HepG2 (cell line): Measurements from ENCODE around the gene PRSS1. TPM values are rescaled to one million over a fixed set of nuclear protein-coding genes. Genes with fewer than 3 reads are reported as not detected.

Experiments
- ATAC-seq: fragments of 200-7000 bp; cut with Tn5 transposase; 3 replicates; pipeline ENCODE4 v1.9.1; 2020; ENCODE audit warnings: mild to moderate bottlenecking, moderate library complexity
- BruUV-seq: library from RNA; stranded (reverse); fragments of 400-500 nt; replicated peaks from 2 replicates; lab custom pipeline; 2021; lab: Mats Ljungman, UMichigan
- CTCF ChIA-PET: fragments of 300-600 bp; formaldehyde crosslinking; extraction: SDS; loops from one replicate; lab custom pipeline; 2021; ENCODE audit warnings: low total read pairs, inconsistent platforms, low intra/inter-chr PET ratio; lab: Yijun Ruan, JAX
- POLR2A ChIA-PET: fragments of 350-600 bp; sonication (Branson Sonifier 250); formaldehyde crosslinking; loops from one replicate; lab custom pipeline; 2020; ENCODE audit warnings: antibody characterized with exemption, inconsistent platforms; lab: Yijun Ruan, JAX
- DNase-seq: peaks from one replicate; pipeline ENCODE4 v3.0.0-alpha.2; 2015; ENCODE audit warnings: low spot score
- FAIRE-seq: peaks from 3 replicates; lab custom pipeline; 2011; peaks lifted over from hg19 to GRCh38; lab: Jason Lieb, UNC
- H2AFZ ChIP-seq: one replicate; pipeline ENCODE4 v1.6.1; 2011; ENCODE audit warnings: low read length, inconsistent platforms
- H3K27ac ChIP-seq: fragments of 300-600 bp; 3 replicates; pipeline ENCODE4 v1.8.0; 2011; ENCODE audit warnings: mixed run types, mild to moderate bottlenecking, mixed read lengths, low read length, inconsistent platforms; ENCODE audit not compliant: insufficient read depth; ENCODE audit errors: extremely low read length
- H3K27me3 ChIP-seq, 2 experiments: fragments of 200-600 bp in 1 of 2; 2 replicates in 1 of 2; 3 replicates in 1 of 2; pipeline versions ENCODE4 v1.6.0 to v1.8.0; 2011; ENCODE audit warnings: low read length in 2 of 2, mild to moderate bottlenecking in 2 of 2, moderate library complexity in 2 of 2, inconsistent platforms in 1 of 2; ENCODE audit not compliant: insufficient read depth in 2 of 2, control insufficient read depth in 1 of 2
- H3K36me3 ChIP-seq, 2 experiments: fragments of 200-600 bp in 1 of 2; replicated peaks in 1 of 2; 2 replicates in 1 of 2; 3 replicates in 1 of 2; pipeline versions ENCODE4 v1.5.1 to v1.8.0; 2011; ENCODE audit warnings: low read length in 2 of 2, inconsistent platforms in 1 of 2; ENCODE audit not compliant: insufficient read depth in 2 of 2, control insufficient read depth in 1 of 2
- H3K4me1 ChIP-seq: 2 replicates; pipeline ENCODE4 v1.5.1; 2012; ENCODE audit warnings: low read length, inconsistent platforms; ENCODE audit not compliant: insufficient read depth
- H3K4me2 ChIP-seq: 2 replicates; pipeline ENCODE4 v1.6.0; 2011; ENCODE audit warnings: low read depth, low read length, inconsistent platforms
- H3K4me3 ChIP-seq, 3 experiments: fragments of 200-600 bp in 1 of 3; sonication (generic), shearing (Covaris generic) in 1 of 3; replicated peaks in 1 of 3; 2 replicates each; pipeline ENCODE4 v1.5.1; 2011 to 2016; ENCODE audit warnings: low read length in 3 of 3, inconsistent platforms in 2 of 3, low read depth in 2 of 3, mild to moderate bottlenecking in 2 of 3, control low read depth in 1 of 3, mixed read lengths in 1 of 3; ENCODE audit not compliant: insufficient read depth in 1 of 3
- H3K79me2 ChIP-seq: one replicate; pipeline ENCODE4 v1.6.1; 2011; ENCODE audit warnings: low read length, inconsistent platforms; ENCODE audit not compliant: insufficient read depth
- H3K9ac ChIP-seq: 2 replicates; pipeline ENCODE4 v1.6.0; 2011; ENCODE audit warnings: mild to moderate bottlenecking, low read depth, low read length, inconsistent platforms; ENCODE audit not compliant: insufficient read depth
- H3K9me3 ChIP-seq: 2 replicates; pipeline ENCODE4 v1.5.1; 2012; ENCODE audit warnings: mild to moderate bottlenecking, low read length
- H4K20me1 ChIP-seq: 2 replicates; pipeline ENCODE4 v1.6.0; 2011; ENCODE audit warnings: inconsistent platforms, mild to moderate bottlenecking, low read length, moderate library complexity; ENCODE audit not compliant: insufficient read depth
- CREBL2 ChIP-seq: sonication (generic); formaldehyde crosslinking; IDR thresholded peaks from 2 replicates; pipeline ENCODE4 v1.8.1; 2023; ENCODE audit warnings: missing genetic modification reagents, mild to moderate bottlenecking, borderline replicate concordance
- ESRRA ChIP-seq: sonication (generic); formaldehyde crosslinking; IDR thresholded peaks from 2 replicates; pipeline ENCODE4 v1.5.1; 2020; ENCODE audit warnings: mild to moderate bottlenecking, low read depth, missing genetic modification reagents
- GABPB1 ChIP-seq: IDR thresholded peaks from 2 replicates; pipeline ENCODE4 v1.6.1; 2016; ENCODE audit warnings: mild to moderate bottlenecking, missing genetic modification reagents, moderate library complexity, missing compliant biosample characterization
- ZBTB46 ChIP-seq: sonication (generic); formaldehyde crosslinking; IDR thresholded peaks from 2 replicates; pipeline ENCODE4 v1.4.0; 2020; ENCODE audit warnings: mild to moderate bottlenecking, missing genetic modification reagents, borderline replicate concordance
- ZC3H13 ChIP-seq: sonication (generic); formaldehyde crosslinking; IDR thresholded peaks from 2 replicates; pipeline ENCODE4 v1.8.1; 2023; ENCODE audit warnings: mild to moderate bottlenecking, missing genetic modification reagents, moderate library complexity
- ZNF468 ChIP-seq: sonication (generic); formaldehyde crosslinking; IDR thresholded peaks from 2 replicates; pipeline ENCODE4 v1.8.0; 2022; ENCODE audit warnings: mild to moderate bottlenecking, moderate library complexity, missing genetic modification reagents
- ZNF777 ChIP-seq: sonication (generic); formaldehyde crosslinking; IDR thresholded peaks from 2 replicates; pipeline ENCODE4 v1.4.0; 2020; ENCODE audit warnings: missing genetic modification reagents
- WGBS: methylation state at CpG from one replicate; pipeline ENCODE4 v1.1.6; 2017; ENCODE audit warnings: low lambda C conversion rate; 5-methylcytosine and 5-hydroxymethylcytosine counted together
- in situ Hi-C: cut with HindIII; loops from 2 replicates; pipeline ENCODE4 v1.10.0; 2017; ENCODE audit warnings: low pct_unique_long_range_greater_than_20kb; ENCODE audit not compliant: extremely low pct_ligation_motif_present
- intact Hi-C: fragments of 100-400 bp; cut with micrococcal nuclease; formaldehyde crosslinking; loops from one replicate; pipeline ENCODE4 v1.10.0; 2022; ENCODE audit not compliant: unreplicated experiment
- polyA plus RNA-seq, 8 experiments: library from polyadenylated mRNA; depleted of rRNA in 3 of 8; stranded (reverse) in 7 of 8; unstranded in 1 of 8; fragments of >200 nt; fragmentation: Illumina TruSeq in 4 of 8; extraction: Trizol in 4 of 8; gene quantifications; 2 replicates each; pipeline versions ENCODE4 v1.2.1 to v1.2.3, GENCODE V29; 2011 to 2016; ENCODE audit warnings: low read depth in 4 of 8, missing spikeins in 1 of 8, mixed read lengths in 1 of 8; ENCODE audit not compliant: insufficient read depth in 1 of 8
- total RNA-seq, 5 experiments: library from RNA; depleted of rRNA; stranded (reverse); fragments of >200 nt; fragmentation: Illumina TruSeq; extraction: Trizol; gene quantifications; 2 replicates each; pipeline ENCODE4 v1.2.3, GENCODE V29; 2016; ENCODE audit warnings: low read depth in 1 of 5
- TF ChIP-seq, protein P1 (sequence below): sonication (generic); formaldehyde crosslinking; IDR thresholded peaks from 2 replicates; pipeline ENCODE4 v1.5.1; 2020; ENCODE audit warnings: missing genetic modification reagents, mild to moderate bottlenecking, borderline replicate concordance
- TF ChIP-seq, protein P2 (sequence below), 2 experiments: sonication (generic) in 1 of 2; formaldehyde crosslinking in 1 of 2; IDR thresholded peaks; 2 replicates each; pipeline versions ENCODE4 v1.4.0 to v1.6.1; 2018 to 2020; ENCODE audit warnings: missing genetic modification reagents in 2 of 2, borderline replicate concordance in 1 of 2, low read depth in 1 of 2, mild to moderate bottlenecking in 1 of 2, missing biosample characterization in 1 of 2
- TF ChIP-seq, protein P3 (sequence below): sonication (generic); formaldehyde crosslinking; IDR thresholded peaks from 2 replicates; pipeline ENCODE4 v1.4.0; 2020; ENCODE audit warnings: missing genetic modification reagents, borderline replicate concordance

Gene PRSS1
- total and polyA plus RNA-seq, 2 of the 13 experiments (the other 11 are each of a cell fraction or from before 2014, with no cell fraction given) = not detected

DNA sequence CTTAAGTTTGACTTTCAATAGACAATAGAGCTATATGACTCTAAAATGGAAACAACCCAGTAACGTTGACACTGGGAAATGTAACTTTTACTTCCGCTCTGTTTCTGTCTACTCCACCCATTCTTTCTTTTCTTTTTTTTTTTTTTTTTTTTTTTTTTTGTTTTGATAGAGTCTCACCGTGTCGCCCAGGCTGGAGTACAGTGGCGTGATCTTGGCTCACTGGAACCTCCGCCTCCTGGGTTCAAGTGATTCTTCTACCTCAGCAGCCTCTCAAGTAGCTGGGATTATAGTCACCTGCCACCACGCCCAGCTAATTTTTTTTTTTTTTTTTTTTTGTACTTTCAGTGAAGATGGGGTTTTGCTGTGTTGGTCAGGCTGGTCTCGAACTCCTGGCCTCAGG, 35.4 kb downstream of the PRSS1 start:
- no peaks in the 10 kb centered on the region for H3K79me2 ChIP-seq
- ATAC-seq (no peak), FAIRE-seq (no peak), DNase-seq (no peak)
- intact Hi-C loops (no loop called here), in situ Hi-C loops (loop anchor here (5.0 kb wide), 1 partner anchor 152 kb away; no protein-coding TSS in a partner anchor)
- H3K4me2 ChIP-seq = no peak overlapping the region
- no peak overlapping the region for H2AFZ ChIP-seq
- peaks cover 0 to 15% of the 10 kb centered on the region in 2 experiments; a peak in 4 of 5 replicates for H3K27me3 ChIP-seq
- WGBS = 23% methylated on average over 8 of the region's 8 CpGs
- POLR2A ChIA-PET = no interaction called here
- H3K9me3 ChIP-seq = no peaks in the 10 kb centered on the region
- BruUV-seq = no TSS peak
- no peaks in the 10 kb centered on the region for H3K36me3 ChIP-seq
- H3K4me1 ChIP-seq = no peaks in the 10 kb centered on the region
- no peak overlapping the region for H3K9ac ChIP-seq
- H4K20me1 ChIP-seq = no peaks in the 10 kb centered on the region
- no peak overlapping the region for H3K27ac ChIP-seq
- TF ChIP-seq, protein P1, sequence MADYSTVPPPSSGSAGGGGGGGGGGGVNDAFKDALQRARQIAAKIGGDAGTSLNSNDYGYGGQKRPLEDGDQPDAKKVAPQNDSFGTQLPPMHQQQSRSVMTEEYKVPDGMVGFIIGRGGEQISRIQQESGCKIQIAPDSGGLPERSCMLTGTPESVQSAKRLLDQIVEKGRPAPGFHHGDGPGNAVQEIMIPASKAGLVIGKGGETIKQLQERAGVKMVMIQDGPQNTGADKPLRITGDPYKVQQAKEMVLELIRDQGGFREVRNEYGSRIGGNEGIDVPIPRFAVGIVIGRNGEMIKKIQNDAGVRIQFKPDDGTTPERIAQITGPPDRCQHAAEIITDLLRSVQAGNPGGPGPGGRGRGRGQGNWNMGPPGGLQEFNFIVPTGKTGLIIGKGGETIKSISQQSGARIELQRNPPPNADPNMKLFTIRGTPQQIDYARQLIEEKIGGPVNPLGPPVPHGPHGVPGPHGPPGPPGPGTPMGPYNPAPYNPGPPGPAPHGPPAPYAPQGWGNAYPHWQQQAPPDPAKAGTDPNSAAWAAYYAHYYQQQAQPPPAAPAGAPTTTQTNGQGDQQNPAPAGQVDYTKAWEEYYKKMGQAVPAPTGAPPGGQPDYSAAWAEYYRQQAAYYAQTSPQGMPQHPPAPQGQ (CRISPR knock-in tag) = no peak
- no peak for TF ChIP-seq ZBTB46 (CRISPR knock-in tag)
- no peak for TF ChIP-seq ZNF468 (CRISPR knock-in tag)
- no peak for TF ChIP-seq CREBL2 (CRISPR knock-in tag)
- TF ChIP-seq, protein P2, sequence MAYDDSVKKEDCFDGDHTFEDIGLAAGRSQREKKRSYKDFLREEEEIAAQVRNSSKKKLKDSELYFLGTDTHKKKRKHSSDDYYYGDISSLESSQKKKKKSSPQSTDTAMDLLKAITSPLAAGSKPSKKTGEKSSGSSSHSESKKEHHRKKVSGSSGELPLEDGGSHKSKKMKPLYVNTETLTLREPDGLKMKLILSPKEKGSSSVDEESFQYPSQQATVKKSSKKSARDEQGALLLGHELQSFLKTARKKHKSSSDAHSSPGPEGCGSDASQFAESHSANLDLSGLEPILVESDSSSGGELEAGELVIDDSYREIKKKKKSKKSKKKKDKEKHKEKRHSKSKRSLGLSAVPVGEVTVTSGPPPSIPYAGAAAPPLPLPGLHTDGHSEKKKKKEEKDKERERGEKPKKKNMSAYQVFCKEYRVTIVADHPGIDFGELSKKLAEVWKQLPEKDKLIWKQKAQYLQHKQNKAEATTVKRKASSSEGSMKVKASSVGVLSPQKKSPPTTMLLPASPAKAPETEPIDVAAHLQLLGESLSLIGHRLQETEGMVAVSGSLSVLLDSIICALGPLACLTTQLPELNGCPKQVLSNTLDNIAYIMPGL (CRISPR knock-in tag; IDR thresholded peaks at IDR 0.05; ENCODE audit: borderline replicate concordance in 1 of 2, low read depth in 1 of 2) = no peak
- TF ChIP-seq, protein P3, sequence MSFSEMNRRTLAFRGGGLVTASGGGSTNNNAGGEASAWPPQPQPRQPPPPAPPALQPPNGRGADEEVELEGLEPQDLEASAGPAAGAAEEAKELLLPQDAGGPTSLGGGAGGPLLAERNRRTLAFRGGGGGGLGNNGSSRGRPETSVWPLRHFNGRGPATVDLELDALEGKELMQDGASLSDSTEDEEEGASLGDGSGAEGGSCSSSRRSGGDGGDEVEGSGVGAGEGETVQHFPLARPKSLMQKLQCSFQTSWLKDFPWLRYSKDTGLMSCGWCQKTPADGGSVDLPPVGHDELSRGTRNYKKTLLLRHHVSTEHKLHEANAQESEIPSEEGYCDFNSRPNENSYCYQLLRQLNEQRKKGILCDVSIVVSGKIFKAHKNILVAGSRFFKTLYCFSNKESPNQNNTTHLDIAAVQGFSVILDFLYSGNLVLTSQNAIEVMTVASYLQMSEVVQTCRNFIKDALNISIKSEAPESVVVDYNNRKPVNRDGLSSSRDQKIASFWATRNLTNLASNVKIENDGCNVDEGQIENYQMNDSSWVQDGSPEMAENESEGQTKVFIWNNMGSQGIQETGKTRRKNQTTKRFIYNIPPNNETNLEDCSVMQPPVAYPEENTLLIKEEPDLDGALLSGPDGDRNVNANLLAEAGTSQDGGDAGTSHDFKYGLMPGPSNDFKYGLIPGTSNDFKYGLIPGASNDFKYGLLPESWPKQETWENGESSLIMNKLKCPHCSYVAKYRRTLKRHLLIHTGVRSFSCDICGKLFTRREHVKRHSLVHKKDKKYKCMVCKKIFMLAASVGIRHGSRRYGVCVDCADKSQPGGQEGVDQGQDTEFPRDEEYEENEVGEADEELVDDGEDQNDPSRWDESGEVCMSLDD (CRISPR knock-in tag) = no peak
- TF ChIP-seq ESRRA (CRISPR knock-in tag) = no peak
- no peak for TF ChIP-seq GABPB1
- no peak for TF ChIP-seq ZNF777
- TF ChIP-seq ZC3H13 (CRISPR knock-in tag) = no peak
- TF ChIP-seq, all 625 proteins: peak for 0
- H3K4me3 ChIP-seq = no peak overlapping the region
- CTCF ChIA-PET = interaction anchor here (2.0 kb wide), 1 partner anchor 181 kb away, joined by 15 read pairs; no protein-coding TSS in a partner anchor
